MM.1S (cell line): Measurements from ENCODE around the gene PIAS3.

Experiments
- DNase-seq: peaks from one replicate; pipeline ENCODE4 v3.0.0-alpha.2; 2015
- H2AFZ ChIP-seq: fragments of 300-600 bp; sonication (generic); 2 replicates; pipeline ENCODE4 v1.6.0; 2016; ENCODE audit warnings: antibody characterized with exemption, low read length
- H3F3A ChIP-seq: fragments of 300-600 bp; sonication (generic); 2 replicates; pipeline ENCODE4 v1.6.1; 2016; ENCODE audit warnings: mild to moderate bottlenecking, antibody characterized with exemption, low read length, moderate library complexity, mixed read lengths; ENCODE audit not compliant: insufficient read depth
- H3K27ac ChIP-seq: fragments of 300-600 bp; sonication (generic); 2 replicates; pipeline ENCODE4 v1.5.1; 2016; ENCODE audit warnings: mild to moderate bottlenecking, low read length
- H3K27me3 ChIP-seq: fragments of 300-600 bp; sonication (generic); replicated peaks from 2 replicates; pipeline ENCODE4 v1.6.0; 2016; ENCODE audit warnings: low read length; ENCODE audit not compliant: insufficient read depth
- H3K36me3 ChIP-seq: fragments of 300-600 bp; sonication (generic); replicated peaks from 2 replicates; pipeline ENCODE4 v1.6.1; 2016; ENCODE audit warnings: mild to moderate bottlenecking, low read length, mixed read lengths; ENCODE audit not compliant: insufficient read depth
- H3K4me1 ChIP-seq: fragments of 300-600 bp; sonication (generic); 2 replicates; pipeline ENCODE4 v1.6.1; 2016; ENCODE audit warnings: low read length, mixed read lengths
- H3K4me2 ChIP-seq: fragments of 300-600 bp; sonication (generic); 2 replicates; pipeline ENCODE4 v1.6.0; 2016; ENCODE audit warnings: low read depth, low read length
- H3K4me3 ChIP-seq: fragments of 300-600 bp; sonication (generic); 2 replicates; pipeline ENCODE4 v1.5.1; 2016; ENCODE audit warnings: low read length, mixed read lengths
- H3K79me2 ChIP-seq: fragments of 300-600 bp; sonication (generic); 2 replicates; pipeline ENCODE4 v1.6.1; 2016; ENCODE audit warnings: mixed run types, low read length, mixed read lengths
- H3K9ac ChIP-seq: fragments of 300-600 bp; sonication (generic); 2 replicates; pipeline ENCODE4 v1.6.1; 2016; ENCODE audit warnings: low read length, mixed read lengths
- H3K9me2 ChIP-seq: fragments of 300-600 bp; sonication (generic); replicated peaks from 2 replicates; pipeline ENCODE4 v1.6.1; 2016; ENCODE audit warnings: mild to moderate bottlenecking, low read length, mixed read lengths; ENCODE audit not compliant: insufficient read depth
- H3K9me3 ChIP-seq: fragments of 300-600 bp; sonication (generic); replicated peaks from 2 replicates; pipeline ENCODE4 v1.6.1; 2016; ENCODE audit warnings: mild to moderate bottlenecking, low read length, mixed read lengths; ENCODE audit not compliant: insufficient read depth
- H4K20me1 ChIP-seq: fragments of 300-600 bp; sonication (generic); 2 replicates; pipeline ENCODE4 v1.6.1; 2016; ENCODE audit warnings: mild to moderate bottlenecking, low read length, moderate library complexity, mixed read lengths; ENCODE audit not compliant: insufficient read depth
- EZH2 ChIP-seq: fragments of 300-600 bp; sonication (generic); optimal IDR thresholded peaks from 2 replicates; pipeline ENCODE3; 2017; ENCODE audit warnings: low read depth, mild to moderate bottlenecking, antibody characterized with exemption, low read length, mixed read lengths
- EZH2phosphoT487 ChIP-seq: fragments of 300-600 bp; sonication (generic); IDR thresholded peaks from 2 replicates; pipeline ENCODE4 v1.6.1; 2018; ENCODE audit warnings: antibody characterized with exemption, low read length
- TF ChIP-seq, protein P1 (sequence below): fragments of 300-600 bp; sonication (generic); IDR thresholded peaks from 2 replicates; pipeline ENCODE4 v1.5.1; 2016; ENCODE audit warnings: antibody characterized with exemption, low read length, mixed read lengths

PIAS3 gene

DNA sequence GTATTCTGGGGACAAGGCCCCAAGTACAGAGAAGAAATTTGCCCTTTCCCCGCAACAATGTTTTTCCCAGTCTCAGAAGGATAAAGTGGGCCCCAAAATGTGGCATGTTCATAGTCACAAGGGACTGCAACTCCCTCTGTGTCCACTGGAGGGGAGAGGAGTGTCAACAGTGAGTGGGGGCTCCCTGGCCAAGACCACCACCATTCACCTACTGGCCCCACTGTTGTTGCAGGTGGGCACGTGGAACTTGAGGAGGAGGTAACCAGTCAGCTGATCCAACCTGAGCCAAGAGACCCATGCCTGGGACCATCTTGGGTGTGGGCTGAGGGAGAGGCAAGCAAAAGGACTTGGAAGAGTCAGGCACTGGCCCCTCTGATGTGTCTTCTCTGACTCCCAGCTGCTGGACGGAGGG, 12.7 kb downstream of the PIAS3 start:
- H3K27ac ChIP-seq: peak overlapping the region; percentile 47; the same call in 1 of the 2 replicates
- no peak for TF ChIP-seq EZH2phosphoT487
- no peak for TF ChIP-seq EZH2
- TF ChIP-seq, protein P1, sequence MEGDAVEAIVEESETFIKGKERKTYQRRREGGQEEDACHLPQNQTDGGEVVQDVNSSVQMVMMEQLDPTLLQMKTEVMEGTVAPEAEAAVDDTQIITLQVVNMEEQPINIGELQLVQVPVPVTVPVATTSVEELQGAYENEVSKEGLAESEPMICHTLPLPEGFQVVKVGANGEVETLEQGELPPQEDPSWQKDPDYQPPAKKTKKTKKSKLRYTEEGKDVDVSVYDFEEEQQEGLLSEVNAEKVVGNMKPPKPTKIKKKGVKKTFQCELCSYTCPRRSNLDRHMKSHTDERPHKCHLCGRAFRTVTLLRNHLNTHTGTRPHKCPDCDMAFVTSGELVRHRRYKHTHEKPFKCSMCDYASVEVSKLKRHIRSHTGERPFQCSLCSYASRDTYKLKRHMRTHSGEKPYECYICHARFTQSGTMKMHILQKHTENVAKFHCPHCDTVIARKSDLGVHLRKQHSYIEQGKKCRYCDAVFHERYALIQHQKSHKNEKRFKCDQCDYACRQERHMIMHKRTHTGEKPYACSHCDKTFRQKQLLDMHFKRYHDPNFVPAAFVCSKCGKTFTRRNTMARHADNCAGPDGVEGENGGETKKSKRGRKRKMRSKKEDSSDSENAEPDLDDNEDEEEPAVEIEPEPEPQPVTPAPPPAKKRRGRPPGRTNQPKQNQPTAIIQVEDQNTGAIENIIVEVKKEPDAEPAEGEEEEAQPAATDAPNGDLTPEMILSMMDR: peak; percentile 92
- peaks cover 27% of the 10 kb centered on the region for H3F3A ChIP-seq
- peak overlapping the region; percentile 69 for H2AFZ ChIP-seq
- H3K9me3 ChIP-seq: no peaks in the 10 kb centered on the region
- peaks cover 3% of the 10 kb centered on the region; the same call in 1 of the 2 replicates for H3K36me3 ChIP-seq
- H4K20me1 ChIP-seq: no peaks in the 10 kb centered on the region
- H3K27me3 ChIP-seq: no peaks in the 10 kb centered on the region
- peaks cover 14% of the 10 kb centered on the region for H3K4me1 ChIP-seq
- H3K9ac ChIP-seq: peak overlapping the region; percentile 58; the same call in 1 of the 2 replicates
- peak overlapping the region; percentile 69 for H3K4me3 ChIP-seq
- peak; percentile 39 for DNase-seq
- H3K9me2 ChIP-seq: no peaks in the 10 kb centered on the region
- H3K79me2 ChIP-seq: no peaks in the 10 kb centered on the region
- peak overlapping the region; percentile 98 for H3K4me2 ChIP-seq

DNA sequence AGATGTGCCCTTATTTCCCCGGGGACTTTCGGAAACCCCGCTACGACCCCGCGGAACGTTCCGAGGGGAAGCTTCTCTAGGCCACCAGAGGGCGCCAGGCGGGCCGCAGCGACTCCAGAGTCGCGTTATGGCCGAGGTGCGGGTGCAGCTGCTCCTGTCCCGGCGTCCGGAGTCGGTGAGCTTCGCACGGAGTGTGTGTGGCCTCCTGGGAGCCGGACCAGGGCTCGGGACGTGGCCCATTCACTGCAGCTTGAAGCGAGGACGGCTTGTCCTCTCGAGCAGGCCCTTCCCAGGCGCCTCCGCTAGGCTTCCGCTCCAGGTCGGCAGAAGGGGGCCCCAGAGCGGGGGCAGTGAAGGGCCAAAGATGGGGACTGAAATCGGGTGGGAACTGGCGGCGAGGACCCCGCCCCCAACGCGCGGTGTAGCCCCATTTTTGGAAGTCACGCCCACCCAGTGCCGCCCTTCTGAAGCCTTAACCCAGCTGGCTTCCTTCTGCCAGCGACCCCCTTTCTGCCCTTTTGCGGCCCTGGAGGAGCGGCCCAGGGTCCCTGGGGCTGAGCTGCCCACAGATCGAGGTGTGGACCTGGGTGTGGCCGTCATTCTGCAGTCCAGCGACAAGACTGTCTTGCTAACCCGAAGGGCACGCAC, 13.2 kb downstream of the PIAS3 start, which contains the start of gene NUDT17:
TSS of gene NUDT17 (plus strand) at position 117 of the 648 bp plus-strand sequence. CDS start at position 128, 11 bp downstream.
- peaks cover 27% of the 10 kb centered on the region for H3F3A ChIP-seq
- peaks cover 3% of the 10 kb centered on the region; the same call in 1 of the 2 replicates for H3K36me3 ChIP-seq
- no peaks in the 10 kb centered on the region for H4K20me1 ChIP-seq
- peak; percentile 89 for DNase-seq
- H3K9ac ChIP-seq: peak within 1 kb of the TSS; percentile 58
- peak within 1 kb of the TSS; percentile 69 for H2AFZ ChIP-seq
- no peaks in the 10 kb centered on the region for H3K9me2 ChIP-seq
- H3K4me2 ChIP-seq: peak within 1 kb of the TSS; percentile 98
- H3K27ac ChIP-seq: peak within 1 kb of the TSS; percentile 47; the same call in 1 of the 2 replicates
- TF ChIP-seq EZH2: no peak
- TF ChIP-seq, protein P1: peak; percentile 99
- H3K27me3 ChIP-seq: no peaks in the 10 kb centered on the region
- peaks cover 14% of the 10 kb centered on the region for H3K4me1 ChIP-seq
- peak within 1 kb of the TSS; percentile 69 for H3K4me3 ChIP-seq
- H3K79me2 ChIP-seq: no peaks in the 10 kb centered on the region
- H3K9me3 ChIP-seq: no peaks in the 10 kb centered on the region

DNA sequence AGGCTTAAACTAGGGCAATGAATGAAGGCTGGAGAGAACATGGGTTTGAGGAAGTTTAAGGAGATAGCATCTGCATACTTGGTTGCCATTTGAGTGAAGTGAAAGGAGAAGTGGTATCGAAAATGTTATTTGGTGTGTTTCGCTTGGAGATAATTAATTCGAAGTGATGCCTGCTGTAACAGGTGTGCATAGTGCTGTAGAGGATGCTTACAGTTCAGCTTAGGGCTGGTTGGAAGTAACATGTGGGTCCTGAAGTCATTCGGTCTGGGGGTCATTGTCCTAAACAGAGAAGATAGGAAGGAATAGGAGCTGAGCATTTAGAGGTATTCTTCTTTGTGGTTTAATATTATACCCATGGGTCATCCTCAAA, 13.8 kb downstream of the PIAS3 start:
- peak; percentile 79 for DNase-seq
- no peaks in the 10 kb centered on the region for H3K79me2 ChIP-seq
- peaks cover 27% of the 10 kb centered on the region for H3F3A ChIP-seq
- peak overlapping the region; percentile 98 for H3K4me2 ChIP-seq
- H2AFZ ChIP-seq: peak overlapping the region; percentile 69; the same call in 1 of the 2 replicates
- peak overlapping the region; percentile 58; the same call in 1 of the 2 replicates for H3K9ac ChIP-seq
- peaks cover 14% of the 10 kb centered on the region for H3K4me1 ChIP-seq
- H3K27ac ChIP-seq: peak overlapping the region; percentile 47; the same call in 1 of the 2 replicates
- peak overlapping the region; percentile 69 for H3K4me3 ChIP-seq
- H4K20me1 ChIP-seq: no peaks in the 10 kb centered on the region
- H3K36me3 ChIP-seq: 0 out of 2 replicates have a peak, but pooled peaks cover 3% of the 10 kb centered on the region
- H3K27me3 ChIP-seq: no peaks in the 10 kb centered on the region
- H3K9me3 ChIP-seq: no peaks in the 10 kb centered on the region
- TF ChIP-seq, protein P1: no peak
- TF ChIP-seq EZH2 (no peak), EZH2phosphoT487 (no peak)
- no peaks in the 10 kb centered on the region for H3K9me2 ChIP-seq
